Activated CD4-positive, alpha-beta T cell treated with anti-CD3 and anti-CD28 coated beads, Interleukin-2, amount 50 U/mL, for 48 hours (primary cell): ENCODE measurements around the gene CCDC81.

Experiments used
- DNase-seq, 2 experiments: peaks; one replicate each; pipeline ENCODE4 v3.0.0-alpha.2; 2020

CCDC81 gene

GRCh38 chr11:86469491-86470388, 95.1 kb downstream of the CCDC81 start:
- DNase-seq, result no peak
